Measurements from ENCODE around the gene CNBD2.
"Not testable (repeated sequence)": the region's sequence is repeated elsewhere in the genome, so short reads cannot be mapped to it uniquely, and the experiment has no call there.

CNBD2 gene

GRCh38 chr20:36043441-36043840, 75.1 kb downstream of the CNBD2 start:
- no peak overlapping the region for H3K4me3 ChIP-seq
- H3K9me3 ChIP-seq (ENCODE audit: low read depth, low read length): no peaks in the 10 kb centered on the region
- TF ChIP-seq POLR2AphosphoS5 (IDR thresholded peaks at IDR 0.05; ENCODE audit: borderline replicate concordance, low read depth, low read length): no peak
- no peak for TF ChIP-seq FOXP2 (optimal IDR thresholded peaks at IDR 0.05; ENCODE audit: control extremely low read depth, extremely low read length, insufficient read depth)
- TF ChIP-seq EZH2 (IDR thresholded peaks at IDR 0.05): no peak

DNA sequence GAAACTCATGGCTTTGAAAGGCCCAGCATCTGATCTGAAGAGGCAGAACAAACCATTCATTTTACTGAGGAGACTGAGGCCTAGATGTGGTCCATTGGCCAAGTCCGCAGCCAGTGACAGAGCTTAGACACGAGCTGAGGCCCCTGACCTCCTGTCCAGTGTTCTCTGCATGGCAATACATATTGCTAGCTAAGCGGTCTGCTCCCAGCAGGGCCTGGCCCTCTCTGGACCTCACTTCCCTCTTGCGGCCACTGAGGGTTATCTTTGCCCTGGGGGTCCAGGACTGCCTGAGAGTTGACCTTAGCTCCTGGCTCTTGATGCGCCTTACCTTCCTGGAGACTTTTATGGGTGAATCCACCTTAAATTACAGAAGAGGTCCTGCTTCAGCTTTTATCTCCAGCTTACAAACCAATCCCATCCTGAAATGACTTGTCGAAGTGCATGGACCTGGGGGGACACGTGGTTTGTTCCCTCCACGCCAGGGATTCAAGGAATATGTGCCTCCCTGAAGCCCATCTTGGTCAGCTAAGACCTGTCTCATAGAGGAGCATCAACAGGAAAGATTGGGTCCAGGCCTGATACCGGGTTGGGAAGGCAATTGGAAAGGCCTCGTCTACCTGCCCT, 75.6 kb downstream of the CNBD2 start:
- no peak for DNase-seq (ENCODE audit: low read depth, low spot score)
- Histone ChIP-seq H3K27ac (no peak overlapping the region), H3K9ac (ENCODE audit: insufficient read length) (no peak overlapping the region), H3K36me3 (ENCODE audit: insufficient read depth, low read length) (peaks cover 8% of the 10 kb centered on the region), H3K9me3 (ENCODE audit: low read depth, low read length) (no peaks in the 10 kb centered on the region), H3K4me3 (no peak overlapping the region)
- TF ChIP-seq POLR2AphosphoS5 (IDR thresholded peaks at IDR 0.05; ENCODE audit: borderline replicate concordance, low read depth, low read length) (no peak), FOXP2 (optimal IDR thresholded peaks at IDR 0.05; ENCODE audit: control extremely low read depth, extremely low read length, insufficient read depth) (no peak), EZH2 (IDR thresholded peaks at IDR 0.05) (no peak)

More at GRCh38 chr20:36043441-36043840, 75.1 kb downstream of the CNBD2 start:
- H3K36me3 ChIP-seq (ENCODE audit: insufficient read depth, low read length): peaks cover 5% of the 10 kb centered on the region
- H3K27ac ChIP-seq: no peak overlapping the region
- no peak for DNase-seq (ENCODE audit: low read depth, low spot score)
- no peak overlapping the region for H3K9ac ChIP-seq (ENCODE audit: insufficient read length)

DNA sequence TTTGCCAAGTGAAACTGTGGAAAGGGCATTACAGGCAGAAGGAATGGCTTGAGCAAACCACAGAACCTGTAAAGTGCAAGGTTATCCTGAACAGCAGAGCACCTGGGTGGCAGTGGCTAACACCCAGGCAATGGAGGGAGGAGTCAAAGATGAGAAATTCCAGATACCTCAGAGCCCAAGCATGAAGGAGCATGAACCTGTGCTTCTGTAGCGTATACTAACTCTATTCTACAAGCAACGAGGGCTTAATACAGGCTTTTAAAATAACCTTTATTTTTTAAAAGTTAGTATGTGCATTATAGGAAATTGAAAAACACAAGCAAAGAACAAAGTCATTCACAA, 77.0 kb downstream of the CNBD2 start:
- Histone ChIP-seq H3K36me3 (ENCODE audit: insufficient read depth, low read length) (peaks cover 8% of the 10 kb centered on the region), H3K4me3 (no peak overlapping the region)

GRCh38 chr20:36046073-36046798, 77.8 kb downstream of the CNBD2 start:
- not testable (repeated sequence) for H3K27ac ChIP-seq; H3K9me3 ChIP-seq (ENCODE audit: low read depth, low read length); H3K9ac ChIP-seq (ENCODE audit: insufficient read length); H3K4me3 ChIP-seq; DNase-seq (ENCODE audit: low read depth, low spot score); H3K36me3 ChIP-seq (ENCODE audit: insufficient read depth, low read length)

More for the DNA sequence above, 77.0 kb downstream of the CNBD2 start:
- DNase-seq (ENCODE audit: low read depth, low spot score): no peak
- Histone ChIP-seq H3K9ac (ENCODE audit: insufficient read length) (no peak overlapping the region), H3K27ac (no peak overlapping the region), H3K9me3 (ENCODE audit: low read depth, low read length) (no peaks in the 10 kb centered on the region)
- TF ChIP-seq POLR2AphosphoS5 (IDR thresholded peaks at IDR 0.05; ENCODE audit: borderline replicate concordance, low read depth, low read length) (0 out of 2 replicates have a peak, but pooled peaks have one; percentile 6), EZH2 (IDR thresholded peaks at IDR 0.05) (no peak)

DNA sequence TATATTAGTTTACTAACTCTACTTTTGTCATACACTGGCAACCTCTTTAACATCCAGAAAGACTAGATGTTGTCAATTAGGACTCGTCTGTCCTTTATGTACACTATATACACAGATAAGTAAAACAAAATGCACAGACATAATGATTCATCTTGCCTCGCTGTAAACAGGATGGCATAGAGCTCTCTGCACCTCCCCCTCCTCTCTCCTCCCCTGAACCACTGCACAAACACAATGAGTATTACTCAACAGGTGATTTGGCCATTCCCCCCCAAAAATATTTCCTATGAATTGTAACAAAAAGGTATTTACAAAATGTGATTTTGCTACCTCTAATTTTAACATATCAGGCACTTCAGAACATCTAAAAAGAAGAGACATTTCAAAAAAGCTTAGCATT, 81.0 kb downstream of the CNBD2 start:
- H3K27ac ChIP-seq; H3K9ac ChIP-seq (ENCODE audit: insufficient read length); H3K9me3 ChIP-seq (ENCODE audit: low read depth, low read length); H3K36me3 ChIP-seq (ENCODE audit: insufficient read depth, low read length); DNase-seq (ENCODE audit: low read depth, low spot score): not testable (repeated sequence)
- peak overlapping the region; percentile 94 for H3K4me3 ChIP-seq

GRCh38 chr20:36050436-36051317, 82.3 kb downstream of the CNBD2 start:
- Histone ChIP-seq H3K36me3 (ENCODE audit: insufficient read depth, low read length) (peaks cover 8% of the 10 kb centered on the region), H3K9ac (ENCODE audit: insufficient read length) (peak overlapping the region; percentile 99), H3K27ac (peak overlapping the region; percentile 94), H3K4me3 (peak overlapping the region; percentile 94), H3K9me3 (ENCODE audit: low read depth, low read length) (no peaks in the 10 kb centered on the region)
- peak; percentile 99 for TF ChIP-seq POLR2AphosphoS5 (IDR thresholded peaks at IDR 0.05; ENCODE audit: borderline replicate concordance, low read depth, low read length)
- TF ChIP-seq EZH2 (IDR thresholded peaks at IDR 0.05): no peak
- no peak for DNase-seq (ENCODE audit: low read depth, low spot score)

DNA sequence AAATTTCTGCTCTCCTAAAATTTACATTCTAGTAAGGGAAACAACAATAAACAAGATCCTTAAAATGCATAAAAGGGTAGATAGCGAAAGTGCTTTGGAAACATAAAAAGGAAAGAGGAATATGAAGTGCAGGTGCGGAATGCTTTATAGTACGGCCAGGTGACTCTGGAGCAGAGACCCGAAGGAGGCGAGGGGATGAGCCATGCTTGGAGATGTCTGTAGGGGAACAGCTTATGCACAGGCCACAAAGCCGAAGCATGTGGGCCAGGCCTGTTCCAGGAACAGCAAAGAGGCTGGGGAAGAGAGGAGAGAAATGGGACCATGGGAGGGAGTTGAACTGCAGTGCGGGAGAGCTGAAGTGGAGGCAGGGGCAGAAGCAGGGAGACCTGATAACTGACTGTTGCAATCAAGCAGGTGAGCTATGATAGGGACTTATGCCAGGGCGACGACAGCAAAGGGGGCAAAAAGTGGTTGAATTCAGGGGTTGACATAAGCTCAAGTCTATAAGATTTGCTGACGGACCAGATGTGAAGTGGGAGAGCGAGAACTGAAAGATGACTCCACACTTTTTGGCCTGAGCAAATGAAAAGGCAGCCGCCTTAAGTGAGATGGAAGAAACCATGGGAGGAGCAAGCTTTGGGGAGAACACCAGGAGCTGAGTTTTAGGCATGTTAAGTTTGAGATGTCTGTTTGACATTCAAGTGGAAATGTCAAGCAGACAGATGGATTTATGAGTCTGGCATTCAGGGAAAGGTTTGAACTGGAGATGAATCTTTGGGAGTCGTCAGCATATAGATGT, 83.1 kb downstream of the CNBD2 start:
- Histone ChIP-seq H3K9ac (ENCODE audit: insufficient read length) (peak overlapping the region; percentile 74), H3K27ac (peak overlapping the region; percentile 87), H3K4me3 (peak overlapping the region; percentile 94), H3K36me3 (ENCODE audit: insufficient read depth, low read length) (peaks cover 8% of the 10 kb centered on the region), H3K9me3 (ENCODE audit: low read depth, low read length) (no peaks in the 10 kb centered on the region)
- TF ChIP-seq EZH2 (IDR thresholded peaks at IDR 0.05): no peak
- no peak for TF ChIP-seq POLR2AphosphoS5 (IDR thresholded peaks at IDR 0.05; ENCODE audit: borderline replicate concordance, low read depth, low read length)
- no peak for TF ChIP-seq FOXP2 (optimal IDR thresholded peaks at IDR 0.05; ENCODE audit: control extremely low read depth, extremely low read length, insufficient read depth)
- DNase-seq (ENCODE audit: low read depth, low spot score): no peak

DNA sequence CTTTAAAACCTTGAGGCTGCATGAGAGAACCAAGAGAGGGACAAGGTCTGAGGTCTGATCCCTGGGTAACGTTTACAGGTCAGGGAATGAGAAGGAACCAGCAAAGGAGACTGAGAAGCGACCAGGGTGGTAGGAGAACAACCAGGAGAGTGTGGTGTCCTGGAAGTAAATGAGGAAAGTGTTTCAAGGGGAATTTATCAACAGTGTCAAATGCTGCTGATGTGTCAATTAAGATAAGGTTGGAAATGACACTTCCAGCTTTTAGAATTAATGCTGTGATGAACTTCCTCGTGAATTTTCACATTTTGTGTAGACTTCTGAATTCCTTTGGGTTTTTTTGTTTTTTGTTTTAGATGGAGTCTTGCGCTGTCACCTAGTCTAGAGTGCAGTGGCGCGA, 83.7 kb downstream of the CNBD2 start:
- peaks cover 8% of the 10 kb centered on the region for H3K36me3 ChIP-seq (ENCODE audit: insufficient read depth, low read length)
- no peak for TF ChIP-seq EZH2 (IDR thresholded peaks at IDR 0.05)
- no peak for TF ChIP-seq POLR2AphosphoS5 (IDR thresholded peaks at IDR 0.05; ENCODE audit: borderline replicate concordance, low read depth, low read length)
- TF ChIP-seq FOXP2 (optimal IDR thresholded peaks at IDR 0.05; ENCODE audit: control extremely low read depth, extremely low read length, insufficient read depth): no peak
- no peak overlapping the region for H3K4me3 ChIP-seq
- no peak for DNase-seq (ENCODE audit: low read depth, low spot score)
- H3K9me3 ChIP-seq (ENCODE audit: low read depth, low read length): no peaks in the 10 kb centered on the region
- H3K9ac ChIP-seq (ENCODE audit: insufficient read length): no peak overlapping the region
- H3K27ac ChIP-seq: 0 out of 2 replicates have a peak overlapping the region, but pooled peaks have one; percentile 87

DNA sequence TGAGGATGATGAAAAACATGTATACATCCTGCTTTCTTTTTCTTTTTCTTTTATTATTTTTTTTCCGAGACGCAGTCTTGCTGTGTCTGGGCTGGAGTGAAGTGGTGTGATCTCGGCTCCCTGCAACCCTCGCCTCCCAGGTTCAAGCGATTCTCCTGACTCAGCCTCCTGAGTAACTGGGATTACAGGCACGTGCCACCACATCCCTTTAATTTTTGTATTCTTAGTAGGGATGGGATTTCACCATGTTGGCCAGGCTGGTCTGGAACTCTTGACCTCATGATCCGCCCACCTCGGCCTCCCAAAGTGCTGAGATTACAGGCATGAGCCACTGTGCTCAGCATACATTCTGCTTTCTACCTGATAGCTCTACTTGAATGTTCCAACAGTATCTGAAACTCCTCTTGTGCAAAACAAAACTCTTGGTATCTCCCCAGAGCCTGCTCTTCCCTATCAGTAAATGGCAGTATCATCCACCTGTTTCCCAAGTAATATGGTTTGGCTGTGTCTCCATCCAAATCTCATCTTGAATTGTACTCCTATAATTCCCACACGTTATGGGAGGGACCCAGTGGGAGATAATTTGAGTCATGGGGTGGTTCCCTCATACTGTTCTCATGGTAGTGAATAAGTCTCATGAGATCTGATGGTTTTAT, 85.6 kb downstream of the CNBD2 start:
- DNase-seq (ENCODE audit: low read depth, low spot score); H3K9ac ChIP-seq (ENCODE audit: insufficient read length); H3K27ac ChIP-seq; H3K36me3 ChIP-seq (ENCODE audit: insufficient read depth, low read length); H3K9me3 ChIP-seq (ENCODE audit: low read depth, low read length); H3K4me3 ChIP-seq: not testable (repeated sequence)
